ENCODE data around the gene TTBK1. TPM values are rescaled to one million over a fixed set of nuclear protein-coding genes. Genes with fewer than 3 reads are reported as not detected.

Gene TTBK1
- total and polyA plus RNA-seq, 10 of the 15 experiments (the other 5 are each of a cell fraction or from before 2014, with no cell fraction given), result 0.05 to 0.27 TPM; not detected in 8

GRCh38 chr6:43280234-43280633 is 37.0 kb downstream of the TTBK1 start:
- H3K4me3 ChIP-seq, result no peak overlapping the region

DNA sequence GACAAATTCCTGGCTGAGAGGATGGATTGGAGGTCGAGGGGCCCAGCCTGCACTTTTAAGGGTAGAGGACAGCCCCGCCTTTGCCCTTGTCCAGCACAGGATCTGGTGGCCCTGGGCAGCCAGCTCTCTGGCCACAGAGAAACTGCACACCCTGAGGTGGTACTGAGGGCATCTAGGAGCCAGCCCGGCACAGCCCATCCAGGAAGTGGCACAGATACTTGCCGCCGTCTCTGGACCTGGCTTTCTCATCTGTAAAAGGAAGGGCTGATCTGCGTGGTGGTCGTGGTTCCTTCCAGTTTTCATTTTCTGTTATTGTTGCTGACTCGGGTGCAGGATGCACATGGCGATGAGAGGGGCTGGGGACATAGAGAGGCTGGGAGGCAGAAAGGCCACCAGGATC is 38.8 kb downstream of the TTBK1 start:
- Histone ChIP-seq H3K79me2 (ENCODE audit: control insufficient read depth, insufficient read depth, low read length) (no peaks in the 10 kb centered on the region), H3K36me3 (ENCODE audit: control insufficient read depth in 2 of 2, insufficient read depth in 2 of 2, low read length in 1 of 2) (no peaks in the 10 kb centered on the region), H3K27ac (ENCODE audit: control insufficient read depth, insufficient read depth) (no peak overlapping the region), H2AFZ (ENCODE audit: control insufficient read depth, low read depth, low read length) (no peak overlapping the region), H4K20me1 (ENCODE audit: control insufficient read depth, insufficient read depth) (no peaks in the 10 kb centered on the region), H3K27me3 (replicated peaks in 1 of 2; ENCODE audit: control insufficient read depth in 2 of 2, insufficient read depth in 2 of 2, low read length in 1 of 2) (peaks cover 0 to 2% of the 10 kb centered on the region in 2 experiments; a peak in 2 of 4 replicates), H3K4me3 (no peak overlapping the region), H3K4me2 (ENCODE audit: control insufficient read depth, insufficient read depth) (no peak overlapping the region), H3K9me3 (replicated peaks; ENCODE audit: control insufficient read depth, insufficient read depth, low read length) (no peaks in the 10 kb centered on the region), H3K4me1 (ENCODE audit: control insufficient read depth, insufficient read depth, low read length) (no peaks in the 10 kb centered on the region), H3K9ac (ENCODE audit: control insufficient read depth, insufficient read depth, low read length) (no peak overlapping the region)
- ChIA-PET CTCF (interaction anchor here (1.2 kb wide), 1 partner anchor 52 kb away, joined by 4 read pairs; no protein-coding TSS in a partner anchor), RAD21 (ENCODE audit: unreplicated experiment) (no interaction called here), POLR2A (no interaction called here), SMC1A (ENCODE audit: uncharacterized antibody, unreplicated experiment) (interaction anchor here (1.5 kb wide), 1 partner anchor 13 kb away, joined by 3 read pairs; no protein-coding TSS in a partner anchor)
- intact Hi-C loops (cut with micrococcal nuclease; ENCODE audit: unreplicated experiment) (no loop called here), in situ Hi-C loops (cut with MboI) (no loop called here)
- no TSS peak for BruUV-seq (replicated peaks)
- WGBS (ENCODE audit: insufficient coverage, insufficient replicate concordance, low lambda C conversion rate, missing lambda C conversion rate), result 5% methylated on average over 9 of the region's 9 CpGs
- no peak for DNase-seq (ENCODE audit: low read depth, low spot score)
- no peak for FAIRE-seq
- no peak for ATAC-seq
- TF ChIP-seq, protein P1, sequence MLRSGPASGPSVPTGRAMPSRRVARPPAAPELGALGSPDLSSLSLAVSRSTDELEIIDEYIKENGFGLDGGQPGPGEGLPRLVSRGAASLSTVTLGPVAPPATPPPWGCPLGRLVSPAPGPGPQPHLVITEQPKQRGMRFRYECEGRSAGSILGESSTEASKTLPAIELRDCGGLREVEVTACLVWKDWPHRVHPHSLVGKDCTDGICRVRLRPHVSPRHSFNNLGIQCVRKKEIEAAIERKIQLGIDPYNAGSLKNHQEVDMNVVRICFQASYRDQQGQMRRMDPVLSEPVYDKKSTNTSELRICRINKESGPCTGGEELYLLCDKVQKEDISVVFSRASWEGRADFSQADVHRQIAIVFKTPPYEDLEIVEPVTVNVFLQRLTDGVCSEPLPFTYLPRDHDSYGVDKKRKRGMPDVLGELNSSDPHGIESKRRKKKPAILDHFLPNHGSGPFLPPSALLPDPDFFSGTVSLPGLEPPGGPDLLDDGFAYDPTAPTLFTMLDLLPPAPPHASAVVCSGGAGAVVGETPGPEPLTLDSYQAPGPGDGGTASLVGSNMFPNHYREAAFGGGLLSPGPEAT (IDR thresholded peaks at IDR 0.05; ENCODE audit: low read depth), result no peak
- TF ChIP-seq, protein P2, sequence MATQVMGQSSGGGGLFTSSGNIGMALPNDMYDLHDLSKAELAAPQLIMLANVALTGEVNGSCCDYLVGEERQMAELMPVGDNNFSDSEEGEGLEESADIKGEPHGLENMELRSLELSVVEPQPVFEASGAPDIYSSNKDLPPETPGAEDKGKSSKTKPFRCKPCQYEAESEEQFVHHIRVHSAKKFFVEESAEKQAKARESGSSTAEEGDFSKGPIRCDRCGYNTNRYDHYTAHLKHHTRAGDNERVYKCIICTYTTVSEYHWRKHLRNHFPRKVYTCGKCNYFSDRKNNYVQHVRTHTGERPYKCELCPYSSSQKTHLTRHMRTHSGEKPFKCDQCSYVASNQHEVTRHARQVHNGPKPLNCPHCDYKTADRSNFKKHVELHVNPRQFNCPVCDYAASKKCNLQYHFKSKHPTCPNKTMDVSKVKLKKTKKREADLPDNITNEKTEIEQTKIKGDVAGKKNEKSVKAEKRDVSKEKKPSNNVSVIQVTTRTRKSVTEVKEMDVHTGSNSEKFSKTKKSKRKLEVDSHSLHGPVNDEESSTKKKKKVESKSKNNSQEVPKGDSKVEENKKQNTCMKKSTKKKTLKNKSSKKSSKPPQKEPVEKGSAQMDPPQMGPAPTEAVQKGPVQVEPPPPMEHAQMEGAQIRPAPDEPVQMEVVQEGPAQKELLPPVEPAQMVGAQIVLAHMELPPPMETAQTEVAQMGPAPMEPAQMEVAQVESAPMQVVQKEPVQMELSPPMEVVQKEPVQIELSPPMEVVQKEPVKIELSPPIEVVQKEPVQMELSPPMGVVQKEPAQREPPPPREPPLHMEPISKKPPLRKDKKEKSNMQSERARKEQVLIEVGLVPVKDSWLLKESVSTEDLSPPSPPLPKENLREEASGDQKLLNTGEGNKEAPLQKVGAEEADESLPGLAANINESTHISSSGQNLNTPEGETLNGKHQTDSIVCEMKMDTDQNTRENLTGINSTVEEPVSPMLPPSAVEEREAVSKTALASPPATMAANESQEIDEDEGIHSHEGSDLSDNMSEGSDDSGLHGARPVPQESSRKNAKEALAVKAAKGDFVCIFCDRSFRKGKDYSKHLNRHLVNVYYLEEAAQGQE (IDR thresholded peaks at IDR 0.05; ENCODE audit: low read depth, low read length), result no peak
- TF ChIP-seq SREBF2 (IDR thresholded peaks at IDR 0.05; ENCODE audit: low read length), result no peak
- no peak for TF ChIP-seq SIN3A (IDR thresholded peaks at IDR 0.05; ENCODE audit: low read depth, low read length)
- TF ChIP-seq, protein P3, sequence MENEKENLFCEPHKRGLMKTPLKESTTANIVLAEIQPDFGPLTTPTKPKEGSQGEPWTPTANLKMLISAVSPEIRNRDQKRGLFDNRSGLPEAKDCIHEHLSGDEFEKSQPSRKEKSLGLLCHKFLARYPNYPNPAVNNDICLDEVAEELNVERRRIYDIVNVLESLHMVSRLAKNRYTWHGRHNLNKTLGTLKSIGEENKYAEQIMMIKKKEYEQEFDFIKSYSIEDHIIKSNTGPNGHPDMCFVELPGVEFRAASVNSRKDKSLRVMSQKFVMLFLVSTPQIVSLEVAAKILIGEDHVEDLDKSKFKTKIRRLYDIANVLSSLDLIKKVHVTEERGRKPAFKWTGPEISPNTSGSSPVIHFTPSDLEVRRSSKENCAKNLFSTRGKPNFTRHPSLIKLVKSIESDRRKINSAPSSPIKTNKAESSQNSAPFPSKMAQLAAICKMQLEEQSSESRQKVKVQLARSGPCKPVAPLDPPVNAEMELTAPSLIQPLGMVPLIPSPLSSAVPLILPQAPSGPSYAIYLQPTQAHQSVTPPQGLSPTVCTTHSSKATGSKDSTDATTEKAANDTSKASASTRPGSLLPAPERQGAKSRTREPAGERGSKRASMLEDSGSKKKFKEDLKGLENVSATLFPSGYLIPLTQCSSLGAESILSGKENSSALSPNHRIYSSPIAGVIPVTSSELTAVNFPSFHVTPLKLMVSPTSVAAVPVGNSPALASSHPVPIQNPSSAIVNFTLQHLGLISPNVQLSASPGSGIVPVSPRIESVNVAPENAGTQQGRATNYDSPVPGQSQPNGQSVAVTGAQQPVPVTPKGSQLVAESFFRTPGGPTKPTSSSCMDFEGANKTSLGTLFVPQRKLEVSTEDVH (IDR thresholded peaks at IDR 0.05; ENCODE audit: low read depth, partially characterized antibody), result no peak

More at GRCh38 chr6:43280234-43280633, 37.0 kb downstream of the TTBK1 start:
- TF ChIP-seq IRF4 (IDR thresholded peaks at IDR 0.05; ENCODE audit: low read depth, low read length), result no peak
- no peak overlapping the region for H3K27ac ChIP-seq (ENCODE audit: control insufficient read depth, insufficient read depth)
- WGBS (ENCODE audit: insufficient coverage, insufficient replicate concordance, low lambda C conversion rate, missing lambda C conversion rate), result 54% methylated on average over 2 of the region's 2 CpGs
- DNase-seq (ENCODE audit: low read depth, low spot score) (no peak), ATAC-seq (no peak), FAIRE-seq (no peak)
- H3K27me3 ChIP-seq (replicated peaks in 1 of 2; ENCODE audit: control insufficient read depth in 2 of 2, insufficient read depth in 2 of 2, low read length in 1 of 2), result no peaks in the 10 kb centered on the region; a peak in 3 of 4 replicates
- intact Hi-C loops (cut with micrococcal nuclease; ENCODE audit: unreplicated experiment), result no loop called here
- RAD21 ChIA-PET (ENCODE audit: unreplicated experiment), result no interaction called here
- H3K4me1 ChIP-seq (ENCODE audit: control insufficient read depth, insufficient read depth, low read length), result peaks cover 9% of the 10 kb centered on the region; the same call in 1 of the 2 replicates
- in situ Hi-C loops (cut with MboI), result no loop called here
- H3K79me2 ChIP-seq (ENCODE audit: control insufficient read depth, insufficient read depth, low read length), result no peaks in the 10 kb centered on the region
- SMC1A ChIA-PET (ENCODE audit: uncharacterized antibody, unreplicated experiment), result interaction anchor here (0.6 to 1.5 kb wide), 2 partner anchors 17 to 267 kb away, joined by 3 to 4 read pairs; no protein-coding TSS in a partner anchor
- no TSS peak for BruUV-seq (replicated peaks)
- H2AFZ ChIP-seq (ENCODE audit: control insufficient read depth, low read depth, low read length), result no peak overlapping the region
- H3K36me3 ChIP-seq (ENCODE audit: control insufficient read depth in 2 of 2, insufficient read depth in 2 of 2, low read length in 1 of 2), result no peaks in the 10 kb centered on the region
- no peaks in the 10 kb centered on the region for H3K9me3 ChIP-seq (replicated peaks; ENCODE audit: control insufficient read depth, insufficient read depth, low read length)
- CTCF ChIA-PET, result interaction anchor here (0.7 to 1.5 kb wide), 3 partner anchors 16 to 136 kb away, joined by 3 to 4 read pairs (median 3); no protein-coding TSS in a partner anchor
- H3K4me2 ChIP-seq (ENCODE audit: control insufficient read depth, insufficient read depth), result no peak overlapping the region
- POLR2A ChIA-PET, result no interaction called here
- no peak overlapping the region for H3K9ac ChIP-seq (ENCODE audit: control insufficient read depth, insufficient read depth, low read length)
- H4K20me1 ChIP-seq (ENCODE audit: control insufficient read depth, insufficient read depth), result no peaks in the 10 kb centered on the region

Measured in GM12878 (cell line).